KMS-11 (cell line): Measurements from ENCODE around the gene KNCN.

ENCODE experiments used
- H2AFZ ChIP-seq: fragments of 200-600 bp; sonication (generic); 2 replicates; pipeline ENCODE4 v1.6.1; 2016; ENCODE audit warnings: antibody characterized with exemption, mixed run types, low read depth
- H3K27ac ChIP-seq: fragments of 200-600 bp; sonication (generic); 2 replicates; pipeline ENCODE4 v1.6.1; 2016; ENCODE audit warnings: mild to moderate bottlenecking, mixed run types
- H3K27me3 ChIP-seq: fragments of 200-600 bp; sonication (generic); 2 replicates; pipeline ENCODE4 v1.6.1; 2017; ENCODE audit warnings: mild to moderate bottlenecking, low read depth, mixed run types, moderate library complexity; ENCODE audit not compliant: insufficient read depth
- H3K36me3 ChIP-seq: fragments of 200-600 bp; sonication (generic); 2 replicates; pipeline ENCODE4 v1.6.1; 2017; ENCODE audit warnings: mild to moderate bottlenecking, mixed run types; ENCODE audit not compliant: insufficient read depth
- H3K4me1 ChIP-seq: fragments of 200-600 bp; sonication (generic); 2 replicates; pipeline ENCODE4 v1.6.1; 2016; ENCODE audit warnings: mild to moderate bottlenecking, low read depth, mixed run types; ENCODE audit not compliant: poor library complexity, severe bottlenecking
- H3K4me2 ChIP-seq: fragments of 200-600 bp; sonication (generic); 2 replicates; pipeline ENCODE4 v1.7.0; 2016; ENCODE audit warnings: mild to moderate bottlenecking, mixed run types
- H3K4me3 ChIP-seq: fragments of 200-600 bp; sonication (generic); IDR thresholded peaks from 2 replicates; pipeline ENCODE4 v1.6.1; 2017; ENCODE audit warnings: low read depth, low read length, mixed read lengths; ENCODE audit not compliant: insufficient read depth
- H3K79me2 ChIP-seq: fragments of 200-600 bp; sonication (generic); 2 replicates; pipeline ENCODE4 v1.6.1; 2016; ENCODE audit warnings: low read depth, mixed run types; ENCODE audit not compliant: insufficient read depth
- H3K9ac ChIP-seq: fragments of 200-600 bp; sonication (generic); 2 replicates; pipeline ENCODE4 v1.6.1; 2016; ENCODE audit warnings: mild to moderate bottlenecking, mixed run types
- H4K20me1 ChIP-seq: fragments of 200-600 bp; sonication (generic); 2 replicates; pipeline ENCODE4 v1.6.1; 2016; ENCODE audit warnings: mild to moderate bottlenecking, mixed run types; ENCODE audit not compliant: insufficient read depth
- TF ChIP-seq, protein P1 (sequence below): fragments of 200-600 bp; sonication (generic); conservative IDR thresholded peaks from 2 replicates; pipeline ENCODE4 v1.6.1; 2017; ENCODE audit warnings: low read depth, mild to moderate bottlenecking, antibody characterized with exemption, low read length, moderate library complexity, mixed read lengths

The KNCN gene

GRCh38 chr1:46508757-46509156, 42.7 kb downstream of the KNCN start:
- Histone ChIP-seq H3K4me1 (no peaks in the 10 kb centered on the region), H2AFZ (no peak overlapping the region), H4K20me1 (no peaks in the 10 kb centered on the region), H3K79me2 (no peaks in the 10 kb centered on the region), H3K27me3 (no peaks in the 10 kb centered on the region), H3K4me2 (no peak overlapping the region), H3K9ac (no peak overlapping the region), H3K27ac (no peak overlapping the region), H3K4me3 (no peak overlapping the region), H3K36me3 (no peaks in the 10 kb centered on the region)
- TF ChIP-seq, protein P1, sequence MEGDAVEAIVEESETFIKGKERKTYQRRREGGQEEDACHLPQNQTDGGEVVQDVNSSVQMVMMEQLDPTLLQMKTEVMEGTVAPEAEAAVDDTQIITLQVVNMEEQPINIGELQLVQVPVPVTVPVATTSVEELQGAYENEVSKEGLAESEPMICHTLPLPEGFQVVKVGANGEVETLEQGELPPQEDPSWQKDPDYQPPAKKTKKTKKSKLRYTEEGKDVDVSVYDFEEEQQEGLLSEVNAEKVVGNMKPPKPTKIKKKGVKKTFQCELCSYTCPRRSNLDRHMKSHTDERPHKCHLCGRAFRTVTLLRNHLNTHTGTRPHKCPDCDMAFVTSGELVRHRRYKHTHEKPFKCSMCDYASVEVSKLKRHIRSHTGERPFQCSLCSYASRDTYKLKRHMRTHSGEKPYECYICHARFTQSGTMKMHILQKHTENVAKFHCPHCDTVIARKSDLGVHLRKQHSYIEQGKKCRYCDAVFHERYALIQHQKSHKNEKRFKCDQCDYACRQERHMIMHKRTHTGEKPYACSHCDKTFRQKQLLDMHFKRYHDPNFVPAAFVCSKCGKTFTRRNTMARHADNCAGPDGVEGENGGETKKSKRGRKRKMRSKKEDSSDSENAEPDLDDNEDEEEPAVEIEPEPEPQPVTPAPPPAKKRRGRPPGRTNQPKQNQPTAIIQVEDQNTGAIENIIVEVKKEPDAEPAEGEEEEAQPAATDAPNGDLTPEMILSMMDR = no peak

GRCh38 chr1:46506470-46507219, 44.8 kb downstream of the KNCN start:
- TF ChIP-seq, protein P1 = no peak
- H3K27ac ChIP-seq = no peak overlapping the region
- no peaks in the 10 kb centered on the region for H3K4me1 ChIP-seq
- H3K4me2 ChIP-seq = no peak overlapping the region
- H3K4me3 ChIP-seq = no peak overlapping the region
- no peaks in the 10 kb centered on the region for H4K20me1 ChIP-seq
- no peak overlapping the region for H2AFZ ChIP-seq
- no peaks in the 10 kb centered on the region for H3K79me2 ChIP-seq
- H3K36me3 ChIP-seq = no peaks in the 10 kb centered on the region
- no peak overlapping the region for H3K9ac ChIP-seq
- H3K27me3 ChIP-seq = no peaks in the 10 kb centered on the region

DNA sequence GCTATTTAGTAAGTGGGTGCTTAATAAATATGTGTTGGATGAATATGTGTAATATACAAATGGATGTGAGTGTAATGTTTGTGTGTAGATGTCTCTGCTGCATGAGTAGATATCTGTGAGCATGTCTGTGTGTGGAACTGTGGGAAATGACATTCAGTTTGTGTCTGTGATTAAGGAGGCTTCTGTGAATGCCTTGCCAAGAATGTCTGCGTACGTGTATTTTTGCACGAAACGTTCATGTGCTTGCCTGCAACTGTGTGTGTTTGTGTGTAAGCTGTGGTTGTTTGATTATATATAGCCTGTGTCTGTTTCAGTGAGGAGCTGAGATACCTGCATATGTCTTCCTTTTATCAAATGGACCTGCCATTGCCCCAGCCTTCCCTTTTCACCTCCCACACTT, 48.0 kb downstream of the KNCN start:
- TF ChIP-seq, protein P1 = no peak
- Histone ChIP-seq H3K27me3 (no peaks in the 10 kb centered on the region), H2AFZ (no peak overlapping the region), H3K36me3 (no peaks in the 10 kb centered on the region), H3K4me2 (no peak overlapping the region), H3K79me2 (no peaks in the 10 kb centered on the region), H4K20me1 (no peaks in the 10 kb centered on the region), H3K27ac (no peak overlapping the region), H3K4me1 (no peaks in the 10 kb centered on the region), H3K4me3 (no peak overlapping the region), H3K9ac (no peak overlapping the region)

DNA sequence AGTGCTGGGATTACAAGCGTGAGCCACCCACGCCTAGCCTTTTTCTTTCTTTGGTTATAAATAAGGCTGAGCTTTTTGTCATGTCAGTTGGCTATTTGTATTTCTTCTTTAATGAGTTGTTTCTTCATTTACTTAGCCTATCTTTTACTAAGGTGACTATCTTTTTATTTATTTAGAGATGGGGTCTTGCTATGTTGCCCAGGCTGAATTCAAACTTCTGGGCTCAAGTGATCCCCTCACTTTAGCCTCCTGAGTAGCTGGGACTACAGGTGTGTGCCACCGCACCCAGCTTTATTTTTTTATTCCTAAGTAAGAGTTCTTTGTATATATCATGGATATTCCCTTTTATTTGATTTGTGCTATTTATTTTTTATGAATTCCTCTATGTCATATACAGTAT, 49.9 kb downstream of the KNCN start:
- Histone ChIP-seq H3K27me3 (no peaks in the 10 kb centered on the region), H3K9ac (no peak overlapping the region), H2AFZ (no peak overlapping the region), H3K36me3 (no peaks in the 10 kb centered on the region), H4K20me1 (no peaks in the 10 kb centered on the region), H3K4me3 (no peak overlapping the region), H3K27ac (no peak overlapping the region), H3K79me2 (no peaks in the 10 kb centered on the region), H3K4me2 (no peak overlapping the region), H3K4me1 (no peaks in the 10 kb centered on the region)
- TF ChIP-seq, protein P1 = no peak
